Measurements from ENCODE around the gene METRNL.

DNA sequence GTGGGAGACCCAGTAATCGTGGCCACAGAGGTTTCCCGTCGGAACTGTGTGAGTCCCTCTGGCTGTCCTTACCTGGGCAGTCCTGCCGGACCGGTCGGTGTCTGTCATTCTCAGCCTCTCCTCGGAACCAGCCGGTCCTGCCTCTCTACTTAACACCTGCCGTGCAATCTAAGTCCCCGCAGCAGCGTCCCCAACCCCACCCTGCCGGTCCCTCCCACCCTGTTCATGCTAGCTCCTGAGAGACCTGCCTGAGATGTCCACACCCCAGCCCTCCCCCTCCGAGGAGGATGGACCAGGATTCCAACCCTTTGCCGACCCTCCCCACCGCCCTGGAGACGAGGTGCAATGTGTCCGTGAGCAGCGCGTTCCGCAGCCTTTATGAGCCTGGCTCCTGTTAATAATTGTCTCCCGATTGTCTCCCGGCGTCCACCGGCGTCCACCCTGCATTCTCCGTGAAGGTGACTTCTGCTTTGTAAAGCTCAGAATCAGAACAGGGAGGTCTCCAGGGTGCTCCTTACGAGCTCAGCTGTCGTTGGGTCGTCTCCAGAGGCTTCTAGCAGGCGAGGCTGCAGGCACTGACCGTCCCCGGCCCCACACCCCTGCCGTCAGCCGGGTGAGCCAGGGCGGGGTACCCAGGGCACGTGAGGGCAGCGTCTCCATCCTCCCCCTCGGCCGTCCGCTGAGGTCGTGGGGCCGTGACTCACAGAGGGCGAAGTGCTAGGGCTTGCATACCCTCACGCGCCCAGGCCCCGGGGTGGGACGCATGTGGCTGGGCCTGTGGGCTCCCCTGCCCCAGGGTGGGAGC is 10.1 kb downstream of the METRNL start:
- TF ChIP-seq, protein P1, sequence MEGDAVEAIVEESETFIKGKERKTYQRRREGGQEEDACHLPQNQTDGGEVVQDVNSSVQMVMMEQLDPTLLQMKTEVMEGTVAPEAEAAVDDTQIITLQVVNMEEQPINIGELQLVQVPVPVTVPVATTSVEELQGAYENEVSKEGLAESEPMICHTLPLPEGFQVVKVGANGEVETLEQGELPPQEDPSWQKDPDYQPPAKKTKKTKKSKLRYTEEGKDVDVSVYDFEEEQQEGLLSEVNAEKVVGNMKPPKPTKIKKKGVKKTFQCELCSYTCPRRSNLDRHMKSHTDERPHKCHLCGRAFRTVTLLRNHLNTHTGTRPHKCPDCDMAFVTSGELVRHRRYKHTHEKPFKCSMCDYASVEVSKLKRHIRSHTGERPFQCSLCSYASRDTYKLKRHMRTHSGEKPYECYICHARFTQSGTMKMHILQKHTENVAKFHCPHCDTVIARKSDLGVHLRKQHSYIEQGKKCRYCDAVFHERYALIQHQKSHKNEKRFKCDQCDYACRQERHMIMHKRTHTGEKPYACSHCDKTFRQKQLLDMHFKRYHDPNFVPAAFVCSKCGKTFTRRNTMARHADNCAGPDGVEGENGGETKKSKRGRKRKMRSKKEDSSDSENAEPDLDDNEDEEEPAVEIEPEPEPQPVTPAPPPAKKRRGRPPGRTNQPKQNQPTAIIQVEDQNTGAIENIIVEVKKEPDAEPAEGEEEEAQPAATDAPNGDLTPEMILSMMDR (IDR thresholded peaks at IDR 0.05), result no peak
- TF ChIP-seq ZFX (IDR thresholded peaks at IDR 0.05; ENCODE audit: borderline replicate concordance), result no peak

All from 22Rv1 (cell line).